Astrocyte of the cerebellum (primary cell): ENCODE measurements around the gene ADGRB3.
"Not testable (repeated sequence)": the region's sequence is repeated elsewhere in the genome, so short reads cannot be mapped to it uniquely, and the experiment has no call there.

Source experiments
- DNase-seq: peaks from one replicate; pipeline ENCODE4 v3.0.0-alpha.2; 2011; ENCODE audit warnings: low read depth
- H3K4me3 ChIP-seq: 2 replicates; pipeline ENCODE4 v1.5.1; 2011; ENCODE audit warnings: mild to moderate bottlenecking, low read depth, low read length, moderate library complexity
- in situ Hi-C: cut with HindIII; loops from 2 replicates; pipeline ENCODE4 v1.10.0; 2017; ENCODE audit warnings: low sequenced_read_pairs
- TF ChIP-seq, protein P1 (sequence below): IDR thresholded peaks from 2 replicates; pipeline ENCODE4 v1.5.1; 2012; ENCODE audit warnings: low read length, low read depth, moderate library complexity, mild to moderate bottlenecking; ENCODE audit errors: missing control alignments

The ADGRB3 gene

DNA sequence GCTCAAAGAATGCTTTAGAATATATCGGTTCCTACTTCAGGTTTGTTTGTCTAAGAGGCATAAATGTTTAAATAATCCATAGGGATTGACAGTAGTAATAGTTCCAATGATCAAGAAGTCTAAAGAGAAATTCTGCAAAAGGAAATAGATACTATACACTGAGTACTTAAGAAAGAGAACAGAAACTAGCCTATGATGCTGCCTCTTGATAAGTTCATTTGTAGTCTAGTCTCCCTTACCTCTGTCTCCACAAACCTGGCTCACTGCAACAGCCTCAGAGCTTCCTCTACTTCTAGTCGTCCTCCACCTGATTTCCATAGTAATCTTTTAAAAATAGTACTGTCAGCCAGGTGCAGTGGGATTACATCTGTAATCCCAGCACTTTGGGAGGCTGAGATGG lies 650.0 kb downstream of the ADGRB3 start:
- DNase-seq, result no peak
- no peak overlapping the region for H3K4me3 ChIP-seq
- TF ChIP-seq, protein P1, sequence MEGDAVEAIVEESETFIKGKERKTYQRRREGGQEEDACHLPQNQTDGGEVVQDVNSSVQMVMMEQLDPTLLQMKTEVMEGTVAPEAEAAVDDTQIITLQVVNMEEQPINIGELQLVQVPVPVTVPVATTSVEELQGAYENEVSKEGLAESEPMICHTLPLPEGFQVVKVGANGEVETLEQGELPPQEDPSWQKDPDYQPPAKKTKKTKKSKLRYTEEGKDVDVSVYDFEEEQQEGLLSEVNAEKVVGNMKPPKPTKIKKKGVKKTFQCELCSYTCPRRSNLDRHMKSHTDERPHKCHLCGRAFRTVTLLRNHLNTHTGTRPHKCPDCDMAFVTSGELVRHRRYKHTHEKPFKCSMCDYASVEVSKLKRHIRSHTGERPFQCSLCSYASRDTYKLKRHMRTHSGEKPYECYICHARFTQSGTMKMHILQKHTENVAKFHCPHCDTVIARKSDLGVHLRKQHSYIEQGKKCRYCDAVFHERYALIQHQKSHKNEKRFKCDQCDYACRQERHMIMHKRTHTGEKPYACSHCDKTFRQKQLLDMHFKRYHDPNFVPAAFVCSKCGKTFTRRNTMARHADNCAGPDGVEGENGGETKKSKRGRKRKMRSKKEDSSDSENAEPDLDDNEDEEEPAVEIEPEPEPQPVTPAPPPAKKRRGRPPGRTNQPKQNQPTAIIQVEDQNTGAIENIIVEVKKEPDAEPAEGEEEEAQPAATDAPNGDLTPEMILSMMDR, result no peak
- in situ Hi-C loops, result no loop called here

DNA sequence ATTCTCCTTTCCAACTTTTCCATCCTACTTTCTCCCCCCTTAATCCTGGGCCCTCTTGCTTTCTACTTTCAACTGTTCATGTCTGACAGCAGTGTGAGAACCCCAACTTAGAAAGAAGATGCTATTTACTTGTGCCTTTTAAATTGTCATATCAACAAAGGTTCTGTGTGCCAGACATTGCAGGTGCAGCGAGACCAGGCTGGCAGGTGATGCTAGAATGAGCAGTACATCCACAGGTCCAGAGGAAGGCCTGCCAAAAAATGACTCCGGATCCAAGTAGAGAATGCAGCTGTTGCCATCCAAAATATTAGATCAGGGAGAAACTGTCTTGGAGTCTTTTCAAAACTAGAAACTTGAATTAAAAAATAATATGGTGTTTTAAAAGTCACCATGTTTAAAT lies 651.2 kb downstream of the ADGRB3 start:
- no peak overlapping the region for H3K4me3 ChIP-seq
- TF ChIP-seq, protein P1, result no peak
- DNase-seq, result no peak

DNA sequence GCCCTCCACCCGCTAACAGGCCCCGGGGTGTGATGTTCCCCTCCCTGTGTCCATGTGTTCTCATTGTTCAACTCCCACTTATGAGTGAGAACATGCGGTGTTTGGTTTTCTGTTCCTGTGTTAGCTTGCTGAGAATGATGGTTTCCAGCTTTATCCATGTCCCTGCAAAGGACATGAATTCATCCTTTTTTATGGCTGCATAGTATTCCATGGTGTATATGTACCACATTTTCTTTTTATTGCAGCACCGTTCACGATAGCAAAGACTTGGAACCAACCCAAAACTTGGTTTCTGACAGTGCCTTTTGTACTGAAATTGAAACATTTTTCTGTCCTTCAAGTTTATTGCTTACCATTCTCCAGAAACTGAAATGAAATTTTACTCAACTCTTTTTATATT lies 653.1 kb downstream of the ADGRB3 start:
- H3K4me3 ChIP-seq, in situ Hi-C loops, DNase-seq: not testable (repeated sequence)

More for the DNA sequence above, 651.2 kb downstream of the ADGRB3 start:
- in situ Hi-C loops, result no loop called here

DNA sequence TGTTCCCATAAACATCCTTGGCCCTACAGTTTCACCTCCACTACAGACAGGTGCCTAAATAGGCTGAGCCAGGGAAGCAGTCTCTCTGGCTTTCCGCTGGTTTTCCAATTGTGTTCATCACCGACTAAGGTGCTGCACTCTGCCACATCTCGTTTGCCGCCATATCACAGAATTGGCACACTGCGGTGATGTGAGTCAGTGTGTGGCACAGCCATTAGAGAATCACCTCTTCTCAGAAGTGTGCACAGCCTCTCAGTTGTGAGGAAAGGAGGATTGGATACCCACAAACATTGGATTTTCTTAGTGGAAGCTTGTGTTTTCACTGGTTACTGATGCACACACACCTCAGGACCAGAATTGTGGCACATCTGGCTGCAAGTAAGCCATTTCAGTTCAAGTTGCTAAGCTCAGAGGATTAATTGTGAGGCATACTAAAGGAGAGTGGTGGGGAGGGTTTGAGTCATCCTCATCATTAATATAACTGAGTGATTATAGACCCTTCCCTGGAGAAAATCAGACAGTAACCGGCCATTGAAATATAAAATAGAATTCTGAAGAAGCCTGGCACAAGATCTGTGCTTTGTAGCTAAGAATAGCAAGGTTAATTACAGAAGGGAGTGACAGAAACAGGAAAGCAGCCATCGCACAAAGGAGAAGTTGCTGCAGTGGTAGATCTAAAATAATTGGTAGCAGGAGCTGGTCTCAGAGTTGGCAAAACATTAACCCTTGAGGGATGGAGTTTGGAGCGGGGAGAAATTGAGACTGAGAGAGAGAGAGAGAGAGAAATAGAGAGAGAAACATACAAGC lies 654.8 kb downstream of the ADGRB3 start:
- in situ Hi-C loops, result no loop called here
- no peak for DNase-seq
- TF ChIP-seq, protein P1, result no peak
- no peak overlapping the region for H3K4me3 ChIP-seq

DNA sequence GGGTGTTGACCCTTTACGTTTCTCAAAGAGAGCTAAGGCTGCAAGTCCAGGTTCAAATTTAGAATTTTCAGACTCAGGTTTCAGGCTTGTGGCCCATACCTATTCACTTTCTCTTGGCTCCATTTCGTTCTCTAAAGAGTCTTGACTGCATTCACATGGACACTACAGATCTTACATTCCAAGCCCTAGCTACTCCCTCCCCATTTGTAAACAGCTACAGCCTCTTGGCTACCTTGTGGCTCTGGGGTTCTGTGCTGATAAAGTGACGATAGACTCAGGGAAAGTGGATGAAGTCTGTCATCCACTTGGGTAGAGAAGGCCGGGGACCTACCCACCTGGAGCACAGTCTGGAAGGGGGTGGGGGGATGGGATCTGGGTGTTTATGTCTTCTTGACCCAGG lies 658.4 kb downstream of the ADGRB3 start:
- TF ChIP-seq, protein P1, result no peak
- H3K4me3 ChIP-seq, result no peak overlapping the region
- in situ Hi-C loops, result no loop called here
- no peak for DNase-seq

DNA sequence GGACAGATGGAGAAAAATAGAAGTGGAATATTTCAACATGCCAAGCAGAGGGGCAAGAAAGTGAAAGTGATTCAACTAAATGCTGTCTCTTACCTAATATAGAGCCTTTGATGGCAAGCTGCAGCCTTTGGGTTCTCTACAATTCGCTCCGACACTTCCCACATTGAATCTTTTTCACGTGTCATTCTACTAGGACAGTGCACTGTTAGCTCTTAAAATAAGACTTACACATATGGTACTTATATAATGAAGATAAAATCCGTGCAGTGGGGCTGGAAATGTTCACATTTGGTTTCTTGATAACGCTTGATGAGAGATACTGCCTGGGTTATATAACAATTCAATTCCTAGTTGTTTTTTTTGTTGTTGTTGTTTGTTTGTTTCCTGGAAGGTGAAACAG lies 659.3 kb downstream of the ADGRB3 start:
- in situ Hi-C loops, result no loop called here
- TF ChIP-seq, protein P1, result no peak
- H3K4me3 ChIP-seq, result no peak overlapping the region
- DNase-seq, result no peak

DNA sequence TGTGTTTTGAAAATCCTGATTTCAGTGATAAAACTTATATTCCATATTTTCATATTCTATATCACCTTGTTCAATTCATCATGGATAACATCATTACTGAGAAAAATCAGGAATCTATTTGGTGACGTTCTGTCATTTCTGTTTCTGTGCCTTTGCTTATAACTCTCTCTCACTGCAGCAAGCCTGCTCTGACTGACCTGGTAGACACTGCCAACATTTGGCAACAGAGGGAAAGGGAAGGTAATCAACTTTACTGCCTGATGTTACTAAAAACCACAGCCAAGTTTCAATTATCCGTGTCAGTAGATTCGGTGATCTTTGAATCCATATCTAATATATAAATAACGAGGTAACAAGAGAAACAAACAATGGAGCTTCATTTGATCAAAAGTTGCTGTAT lies 659.8 kb downstream of the ADGRB3 start:
- no peak overlapping the region for H3K4me3 ChIP-seq
- TF ChIP-seq, protein P1, result no peak
- in situ Hi-C loops, result no loop called here
- DNase-seq, result no peak
